Activated CD8-positive, alpha-beta memory T cell treated with anti-CD3 and anti-CD28 coated beads, Interleukin-2, amount 10 ng/mL, durations not matched to agents 7 days and 5 days (primary cell): ENCODE measurements around the gene MICAL2. TPM values are rescaled to one million over a fixed set of nuclear protein-coding genes. Genes with fewer than 3 reads are reported as not detected.

Experiments used
- ATAC-seq: fragments of 150-1000 bp; cut with Tn5 transposase; one replicate; pipeline ENCODE4 v1.10.0; 2021; ENCODE audit warnings: moderate library complexity
- CTCF ChIA-PET: fragments of 350-600 bp; sonication (Branson Sonifier 250); formaldehyde crosslinking; loops from one replicate; lab custom pipeline; 2021; ENCODE audit warnings: antibody characterized with exemption; lab: Charles Lee
- DNase-seq: peaks from one replicate; pipeline ENCODE4 v3.0.0-alpha.2; 2020
- H3K27ac Mint-ChIP-seq: one replicate; pipeline ENCODE4 v1.8.0; 2021; ENCODE audit warnings: mild to moderate bottlenecking, mixed read lengths
- H3K27me3 Mint-ChIP-seq: one replicate; pipeline ENCODE4 v1.8.0; 2021; ENCODE audit warnings: mixed read lengths
- H3K36me3 Mint-ChIP-seq: one replicate; pipeline ENCODE4 v1.8.0; 2021; ENCODE audit warnings: mild to moderate bottlenecking, mixed read lengths
- H3K4me1 Mint-ChIP-seq: one replicate; pipeline ENCODE4 v1.8.0; 2021; ENCODE audit warnings: mixed read lengths
- H3K4me3 Mint-ChIP-seq: one replicate; pipeline ENCODE4 v1.8.0; 2021; ENCODE audit warnings: mild to moderate bottlenecking, moderate library complexity, mixed read lengths
- H3K9me3 Mint-ChIP-seq: one replicate; pipeline ENCODE4 v1.8.0; 2022; ENCODE audit warnings: low read depth, mixed read lengths
- total RNA-seq, 2 experiments: library from RNA; stranded (reverse); gene quantifications; one replicate each; pipeline ENCODE4 v1.2.3, GENCODE V29; 2021

The MICAL2 gene
- total RNA-seq, 2 experiments from 2014 or later = 120 to 168 TPM

- no peak overlapping the region for H3K4me3 Mint-ChIP-seq
- H3K27me3 Mint-ChIP-seq = no peaks in the 10 kb centered on the region
- no peaks in the 10 kb centered on the region for H3K36me3 Mint-ChIP-seq
- DNase-seq (no peak), ATAC-seq (no peak)
- H3K9me3 Mint-ChIP-seq = no peaks in the 10 kb centered on the region
- no peak overlapping the region for H3K27ac Mint-ChIP-seq
- CTCF ChIA-PET = interaction anchor here (1.2 to 17.6 kb wide), 15 partner anchors 7 to 624 kb away, joined by 3 to 472 read pairs (median 5); no protein-coding TSS in a partner anchor
- H3K4me1 Mint-ChIP-seq = peaks cover 17% of the 10 kb centered on the region
Measured at GRCh38 chr11:12287374-12288211, 177.2 kb downstream of the MICAL2 start.

GRCh38 chr11:12288212-12288930 lies 178.0 kb downstream of the MICAL2 start:
- Mint-ChIP-seq H3K27ac (no peak overlapping the region), H3K27me3 (no peaks in the 10 kb centered on the region), H3K4me3 (no peak overlapping the region), H3K9me3 (no peaks in the 10 kb centered on the region), H3K36me3 (no peaks in the 10 kb centered on the region), H3K4me1 (peaks cover 17% of the 10 kb centered on the region)
- ATAC-seq (peak; percentile 62), DNase-seq (peak; percentile 67)
- CTCF ChIA-PET = interaction anchor here (0.6 to 17.6 kb wide), 28 partner anchors 7 to 624 kb away, joined by 3 to 472 read pairs (median 5); no protein-coding TSS in a partner anchor

GRCh38 chr11:12288931-12289666 lies 178.7 kb downstream of the MICAL2 start:
- no peaks in the 10 kb centered on the region for H3K36me3 Mint-ChIP-seq
- CTCF ChIA-PET = interaction anchor here (0.7 to 17.6 kb wide), 31 partner anchors 8 to 623 kb away, joined by 3 to 472 read pairs (median 5); no protein-coding TSS in a partner anchor
- H3K4me1 Mint-ChIP-seq = peaks cover 17% of the 10 kb centered on the region
- no peak for ATAC-seq
- H3K4me3 Mint-ChIP-seq = no peak overlapping the region
- H3K27me3 Mint-ChIP-seq = no peaks in the 10 kb centered on the region
- no peak overlapping the region for H3K27ac Mint-ChIP-seq
- no peak for DNase-seq
- H3K9me3 Mint-ChIP-seq = no peaks in the 10 kb centered on the region

GRCh38 chr11:12289667-12290476 lies 179.5 kb downstream of the MICAL2 start:
- Mint-ChIP-seq H3K9me3 (no peaks in the 10 kb centered on the region), H3K27ac (peak overlapping the region; percentile 27), H3K36me3 (no peaks in the 10 kb centered on the region), H3K27me3 (no peaks in the 10 kb centered on the region), H3K4me3 (no peak overlapping the region), H3K4me1 (peaks cover 17% of the 10 kb centered on the region)
- ATAC-seq (no peak), DNase-seq (no peak)
- CTCF ChIA-PET = interaction anchor here (0.7 to 17.6 kb wide), 22 partner anchors 9 to 490 kb away, joined by 3 to 472 read pairs (median 5); no protein-coding TSS in a partner anchor

GRCh38 chr11:12290477-12290922 lies 180.1 kb downstream of the MICAL2 start:
- no peak for DNase-seq
- peaks cover 17% of the 10 kb centered on the region for H3K4me1 Mint-ChIP-seq
- CTCF ChIA-PET = interaction anchor here (1.0 to 17.6 kb wide), 9 partner anchors 9 to 243 kb away, joined by 3 to 472 read pairs (median 9); no protein-coding TSS in a partner anchor
- no peak overlapping the region for H3K4me3 Mint-ChIP-seq
- H3K9me3 Mint-ChIP-seq = no peaks in the 10 kb centered on the region
- H3K36me3 Mint-ChIP-seq = no peaks in the 10 kb centered on the region
- no peak for ATAC-seq
- H3K27me3 Mint-ChIP-seq = no peaks in the 10 kb centered on the region
- H3K27ac Mint-ChIP-seq = peak overlapping the region; percentile 27

GRCh38 chr11:12291313-12291712 lies 180.9 kb downstream of the MICAL2 start:
- Mint-ChIP-seq H3K27me3 (no peaks in the 10 kb centered on the region), H3K27ac (no peak overlapping the region), H3K4me3 (no peak overlapping the region), H3K9me3 (no peaks in the 10 kb centered on the region), H3K4me1 (peaks cover 17% of the 10 kb centered on the region), H3K36me3 (no peaks in the 10 kb centered on the region)
- ATAC-seq (no peak), DNase-seq (no peak)
- CTCF ChIA-PET = interaction anchor here (1.3 to 17.6 kb wide), 5 partner anchors 10 to 244 kb away, joined by 3 to 472 read pairs (median 6); no protein-coding TSS in a partner anchor

GRCh38 chr11:12291766-12292165 lies 181.4 kb downstream of the MICAL2 start:
- CTCF ChIA-PET = interaction anchor here (1.0 to 17.6 kb wide), 4 partner anchors 10 to 597 kb away, joined by 3 to 472 read pairs (median 6); no protein-coding TSS in a partner anchor
- no peak overlapping the region for H3K4me3 Mint-ChIP-seq
- peaks cover 17% of the 10 kb centered on the region for H3K4me1 Mint-ChIP-seq
- no peak overlapping the region for H3K27ac Mint-ChIP-seq
- no peak for DNase-seq
- no peaks in the 10 kb centered on the region for H3K27me3 Mint-ChIP-seq
- H3K9me3 Mint-ChIP-seq = no peaks in the 10 kb centered on the region
- ATAC-seq = no peak
- H3K36me3 Mint-ChIP-seq = no peaks in the 10 kb centered on the region

- Mint-ChIP-seq H3K9me3 (no peaks in the 10 kb centered on the region), H3K27ac (no peak overlapping the region), H3K36me3 (no peaks in the 10 kb centered on the region), H3K4me1 (peaks cover 17% of the 10 kb centered on the region), H3K27me3 (no peaks in the 10 kb centered on the region), H3K4me3 (no peak overlapping the region)
- ATAC-seq (no peak), DNase-seq (no peak)
- CTCF ChIA-PET = interaction anchor here (0.6 to 17.6 kb wide), 6 partner anchors 8 to 596 kb away, joined by 3 to 472 read pairs (median 5); no protein-coding TSS in a partner anchor
Measured at GRCh38 chr11:12292766-12293165, 182.4 kb downstream of the MICAL2 start.

- Mint-ChIP-seq H3K27me3 (no peaks in the 10 kb centered on the region), H3K36me3 (no peaks in the 10 kb centered on the region), H3K4me1 (peaks cover 16% of the 10 kb centered on the region), H3K27ac (no peak overlapping the region), H3K4me3 (no peak overlapping the region), H3K9me3 (no peaks in the 10 kb centered on the region)
- ATAC-seq = no peak
- CTCF ChIA-PET = interaction anchor here (2.0 to 17.6 kb wide), 2 partner anchors 12 to 246 kb away, joined by 6 to 472 read pairs; no protein-coding TSS in a partner anchor
- no peak for DNase-seq
Measured at GRCh38 chr11:12293486-12293885, 183.1 kb downstream of the MICAL2 start.

GRCh38 chr11:12294613-12295012 lies 184.2 kb downstream of the MICAL2 start:
- Mint-ChIP-seq H3K4me1 (peaks cover 14% of the 10 kb centered on the region), H3K36me3 (peaks cover 6% of the 10 kb centered on the region), H3K4me3 (no peak overlapping the region), H3K9me3 (peaks cover 6% of the 10 kb centered on the region), H3K27ac (no peak overlapping the region), H3K27me3 (no peaks in the 10 kb centered on the region)
- CTCF ChIA-PET = interaction anchor here (2.0 kb wide), 1 partner anchor 247 kb away, joined by 5 read pairs; no protein-coding TSS in a partner anchor
- ATAC-seq (no peak), DNase-seq (no peak)

GRCh38 chr11:12295943-12296342 lies 185.6 kb downstream of the MICAL2 start:
- Mint-ChIP-seq H3K4me1 (peaks cover 1% of the 10 kb centered on the region), H3K27me3 (no peaks in the 10 kb centered on the region), H3K4me3 (no peak overlapping the region), H3K9me3 (peaks cover 6% of the 10 kb centered on the region), H3K36me3 (peaks cover 6% of the 10 kb centered on the region), H3K27ac (no peak overlapping the region)
- CTCF ChIA-PET = interaction anchor here (0.6 to 2.0 kb wide), 2 partner anchors 249 to 465 kb away, joined by 3 to 5 read pairs; no protein-coding TSS in a partner anchor
- ATAC-seq (no peak), DNase-seq (no peak)

- CTCF ChIA-PET = no interaction called here
- H3K36me3 Mint-ChIP-seq = peaks cover 7% of the 10 kb centered on the region
- no peaks in the 10 kb centered on the region for H3K4me1 Mint-ChIP-seq
- no peak for DNase-seq
- no peak overlapping the region for H3K27ac Mint-ChIP-seq
- H3K9me3 Mint-ChIP-seq = peaks cover 6% of the 10 kb centered on the region
- H3K27me3 Mint-ChIP-seq = no peaks in the 10 kb centered on the region
- ATAC-seq = no peak
- no peak overlapping the region for H3K4me3 Mint-ChIP-seq
Measured at GRCh38 chr11:12298610-12299009, 188.2 kb downstream of the MICAL2 start.
